NCI-H187 treated with DMSO at 0.1 percent for 48 hours (cell line): ENCODE measurements around the gene RNF144A.
A peak's percentile ranks its signal among the peaks of the same experiment; 100 is the strongest.

Experiments used
- DNase-seq: peaks from one replicate; lab custom pipeline; 2025; lab: John Stamatoyannopoulos, UW

RNF144A gene

GRCh38 chr2:7023542-7023941, 106.3 kb downstream of the RNF144A start:
- DNase-seq: no peak

- no peak for DNase-seq
Observed at GRCh38 chr2:7024261-7024660, 107.0 kb downstream of the RNF144A start.

GRCh38 chr2:7025082-7025481, 107.9 kb downstream of the RNF144A start:
- no peak for DNase-seq

- peak; percentile 94 for DNase-seq
Observed at GRCh38 chr2:7026742-7027141, 109.5 kb downstream of the RNF144A start.

GRCh38 chr2:7027411-7027810, 110.2 kb downstream of the RNF144A start:
- DNase-seq: no peak

- DNase-seq: no peak
Observed at GRCh38 chr2:7027956-7028655, 110.9 kb downstream of the RNF144A start.

- no peak for DNase-seq
Observed at GRCh38 chr2:7028846-7029245, 111.6 kb downstream of the RNF144A start.

- DNase-seq: no peak
Observed at GRCh38 chr2:7029291-7030059, 112.3 kb downstream of the RNF144A start.

- DNase-seq: no peak
Observed at GRCh38 chr2:7030810-7031209, 113.6 kb downstream of the RNF144A start.

GRCh38 chr2:7031547-7032245, 114.5 kb downstream of the RNF144A start:
- peak; percentile 98 for DNase-seq

GRCh38 chr2:7032371-7032770, 115.2 kb downstream of the RNF144A start:
- no peak for DNase-seq

- no peak for DNase-seq
Observed at GRCh38 chr2:7033136-7033960, 116.1 kb downstream of the RNF144A start.

- no peak for DNase-seq
Observed at GRCh38 chr2:7034303-7034702, 117.1 kb downstream of the RNF144A start.

GRCh38 chr2:7035884-7036283, 118.7 kb downstream of the RNF144A start:
- DNase-seq: no peak

GRCh38 chr2:7037340-7038333, 120.4 kb downstream of the RNF144A start:
- DNase-seq: peak; percentile 38

GRCh38 chr2:7040547-7040946, 123.3 kb downstream of the RNF144A start:
- no peak for DNase-seq

GRCh38 chr2:7041421-7041820, 124.2 kb downstream of the RNF144A start:
- DNase-seq: no peak

GRCh38 chr2:7043690-7044089, 126.5 kb downstream of the RNF144A start:
- no peak for DNase-seq

GRCh38 chr2:7044253-7045250, 127.3 kb downstream of the RNF144A start:
- DNase-seq: peak; percentile 24
